HG02623 (cell line): Measurements from ENCODE around the gene ITGB4.

Experiments used
- ATAC-seq: cut with Tn5 transposase; IDR thresholded peaks from one replicate; pipeline ENCODE4 v1.9.1; 2021; ENCODE audit warnings: moderate library complexity; ENCODE audit not compliant: unreplicated experiment

ITGB4 gene

DNA sequence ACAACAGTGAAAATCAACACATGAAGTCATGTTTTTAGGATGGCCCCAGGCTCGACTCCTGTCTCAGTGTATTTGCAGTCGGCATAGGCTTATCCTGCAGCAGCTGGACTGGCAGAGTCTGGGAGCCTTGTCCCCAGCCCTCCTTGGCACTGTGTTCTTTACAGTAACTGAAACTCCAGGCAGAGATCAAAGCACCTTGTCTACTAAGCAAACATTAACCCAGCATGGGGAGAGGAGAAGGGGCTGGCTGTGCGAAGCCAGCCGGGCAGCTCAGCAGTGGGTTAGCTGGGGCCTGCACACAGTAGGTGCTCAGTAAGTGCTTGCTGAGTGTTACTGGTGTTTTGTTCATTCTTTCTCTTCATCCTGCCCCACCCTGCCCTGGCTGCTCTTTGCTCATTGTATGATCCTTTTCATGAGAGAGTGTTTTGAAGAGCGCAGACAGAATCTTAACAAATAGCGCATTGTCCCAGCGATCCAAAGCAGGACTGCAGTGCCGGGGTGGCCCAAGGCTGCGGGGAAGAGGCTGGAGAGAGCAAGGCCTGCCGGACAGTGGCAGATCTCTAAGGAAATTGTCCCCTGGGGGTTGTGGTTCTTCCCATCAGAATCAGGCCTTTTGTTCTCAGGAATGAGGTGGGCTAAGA lies 23.5 kb upstream of the ITGB4 start:
- no peak for ATAC-seq

DNA sequence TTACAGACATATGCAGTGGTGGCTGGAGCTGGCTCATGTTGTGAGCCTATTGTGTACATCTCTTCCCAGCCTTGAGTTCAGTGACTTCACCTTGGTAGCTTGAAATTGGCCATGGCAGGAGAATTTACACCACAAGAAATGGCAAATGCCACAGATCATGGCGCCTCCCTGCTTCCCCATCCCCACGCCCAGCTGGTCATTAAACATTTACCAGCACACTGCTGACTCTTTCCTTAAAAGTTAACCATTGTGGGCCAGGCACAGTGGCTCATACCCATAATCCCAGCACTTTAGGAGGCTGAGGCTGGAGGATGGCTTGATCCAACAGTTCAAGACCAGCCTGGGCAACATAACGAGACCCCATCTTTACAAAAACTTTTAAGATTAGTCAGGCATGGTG lies 22.6 kb upstream of the ITGB4 start:
- no peak for ATAC-seq

DNA sequence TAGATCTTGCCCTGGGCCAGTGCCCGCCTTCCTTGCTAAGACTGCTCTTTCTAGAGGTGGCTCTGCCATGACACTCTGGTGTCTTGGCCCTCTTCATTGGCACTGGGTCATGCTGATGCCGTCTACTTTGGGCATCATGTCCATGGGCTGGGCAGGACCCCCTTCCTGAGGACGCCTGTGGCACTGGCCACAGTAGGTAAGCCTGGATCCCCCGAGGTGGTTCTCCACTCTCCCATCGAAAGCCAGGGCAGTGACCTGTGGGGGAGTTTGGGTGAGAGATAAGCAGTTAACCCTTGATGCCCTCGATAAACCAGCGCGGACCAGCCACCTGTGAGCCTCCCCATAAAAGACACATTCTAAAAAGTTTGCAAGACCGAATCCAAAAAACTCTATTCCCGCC lies 20.0 kb upstream of the ITGB4 start:
- no peak for ATAC-seq

DNA sequence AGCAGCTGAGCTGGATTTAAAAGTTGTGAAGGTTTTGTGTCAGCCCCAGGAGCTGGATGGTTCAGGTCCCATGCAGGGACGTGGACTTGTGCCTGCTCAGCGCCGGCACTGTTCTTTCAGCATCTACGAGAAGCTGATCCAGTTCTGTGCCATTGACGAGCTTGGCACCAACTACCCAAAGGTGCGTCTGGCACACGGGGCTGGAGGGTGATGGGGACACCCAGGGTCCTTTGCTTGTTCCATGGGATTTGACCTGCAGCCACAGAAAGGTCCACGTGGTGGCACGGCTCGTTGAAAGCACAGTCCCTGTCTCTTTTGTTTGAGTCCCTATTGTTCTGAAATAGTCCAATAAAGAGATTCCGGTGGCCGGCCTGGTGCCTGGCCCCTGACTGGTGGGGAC lies 18.1 kb upstream of the ITGB4 start:
- no peak for ATAC-seq

DNA sequence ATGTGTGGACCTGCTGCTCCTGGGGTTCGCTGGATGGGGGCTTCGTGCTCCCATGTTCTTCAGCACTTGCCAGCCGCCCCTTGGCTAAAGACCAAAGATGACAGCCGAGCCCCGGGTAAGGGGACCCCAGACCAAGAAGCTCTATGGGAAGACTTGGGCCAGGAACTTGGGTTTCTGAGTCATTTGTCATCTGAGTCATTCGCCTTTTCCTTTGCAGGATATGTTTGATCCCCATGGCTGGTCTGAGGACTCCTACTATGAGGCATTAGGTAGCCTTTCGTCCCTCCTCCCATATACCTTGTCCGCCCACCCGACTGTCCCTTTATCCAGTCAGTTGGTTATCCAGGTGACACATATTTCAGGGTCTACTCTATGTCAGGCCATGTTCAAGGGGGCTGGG lies 17.7 kb upstream of the ITGB4 start:
- ATAC-seq, result no peak

DNA sequence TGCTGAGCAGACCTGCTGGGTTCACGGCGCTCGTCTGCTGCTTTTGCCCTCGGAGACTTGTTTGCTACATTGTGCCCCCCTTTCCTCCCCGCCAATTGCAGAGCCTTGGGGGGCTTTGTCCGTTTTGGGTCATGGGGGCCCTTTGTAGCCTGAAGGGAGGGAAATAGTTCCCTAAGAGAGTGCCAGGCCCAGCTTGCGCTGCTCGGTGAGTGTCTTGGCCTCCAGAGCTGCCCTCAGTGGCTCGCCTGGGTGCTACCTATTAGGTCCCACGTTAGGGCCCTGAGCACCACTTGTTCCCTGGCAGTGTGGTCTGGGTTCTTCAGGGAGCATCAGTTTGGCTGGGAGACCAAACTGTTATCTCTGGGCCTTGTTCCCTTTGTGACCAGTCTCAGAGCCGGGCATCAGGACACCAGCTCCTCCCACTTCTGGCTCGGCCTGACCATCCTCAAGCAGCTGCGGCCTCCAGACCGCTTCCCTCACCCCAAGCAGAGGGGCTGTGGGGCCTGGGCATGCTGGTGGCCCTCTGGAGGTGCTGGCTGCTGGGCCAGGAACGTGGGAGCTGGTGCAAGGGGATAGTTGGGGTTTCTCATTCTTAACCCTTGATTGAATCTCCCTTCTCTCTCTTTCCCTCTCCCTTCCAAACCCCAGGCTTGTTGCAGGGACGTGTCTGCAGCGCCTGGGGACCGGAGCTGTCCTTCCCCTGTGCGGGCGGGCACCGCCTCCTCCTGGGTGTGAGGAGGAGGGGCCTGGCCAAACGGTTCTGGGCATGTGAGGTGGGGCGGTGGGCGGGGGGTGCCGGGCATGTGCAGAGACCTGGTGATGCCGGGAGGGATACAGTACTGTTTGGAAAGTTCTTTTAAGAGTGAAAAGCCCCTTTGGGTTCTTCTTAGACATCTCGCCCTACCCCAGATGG lies 16.0 kb upstream of the ITGB4 start:
- no peak for ATAC-seq

DNA sequence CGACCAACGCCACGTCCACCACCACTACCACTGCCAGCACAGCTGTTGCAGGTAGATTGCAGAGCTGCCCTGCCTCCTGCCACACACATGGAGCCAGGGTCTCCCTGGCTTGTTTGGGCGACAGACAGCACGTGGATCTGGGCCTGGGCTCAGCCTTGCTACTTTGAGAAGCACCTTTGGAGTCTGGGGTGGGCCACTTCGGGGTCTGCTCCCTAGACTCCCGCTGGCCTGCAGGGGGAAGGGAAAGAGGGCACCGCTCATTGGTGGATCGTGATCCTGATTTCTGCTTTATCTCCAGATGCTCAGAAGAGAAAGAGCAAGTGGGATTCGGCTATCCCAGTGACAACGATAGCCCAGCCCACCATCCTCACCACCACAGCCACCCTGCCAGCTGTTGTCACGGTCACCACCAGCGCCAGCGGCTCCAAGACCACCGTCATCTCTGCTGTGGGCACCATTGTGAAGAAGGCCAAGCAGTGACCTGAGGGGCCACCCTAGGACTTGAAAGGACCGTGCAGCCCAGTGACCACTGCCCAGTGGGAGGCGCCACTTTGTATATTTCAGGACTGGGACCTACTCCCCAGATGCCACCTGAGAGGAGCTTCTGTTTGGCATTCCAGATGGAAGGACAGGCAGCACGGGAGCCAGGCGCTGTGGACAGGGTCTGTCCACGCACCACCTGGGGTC lies 15.1 kb upstream of the ITGB4 start:
- ATAC-seq, result no peak

DNA sequence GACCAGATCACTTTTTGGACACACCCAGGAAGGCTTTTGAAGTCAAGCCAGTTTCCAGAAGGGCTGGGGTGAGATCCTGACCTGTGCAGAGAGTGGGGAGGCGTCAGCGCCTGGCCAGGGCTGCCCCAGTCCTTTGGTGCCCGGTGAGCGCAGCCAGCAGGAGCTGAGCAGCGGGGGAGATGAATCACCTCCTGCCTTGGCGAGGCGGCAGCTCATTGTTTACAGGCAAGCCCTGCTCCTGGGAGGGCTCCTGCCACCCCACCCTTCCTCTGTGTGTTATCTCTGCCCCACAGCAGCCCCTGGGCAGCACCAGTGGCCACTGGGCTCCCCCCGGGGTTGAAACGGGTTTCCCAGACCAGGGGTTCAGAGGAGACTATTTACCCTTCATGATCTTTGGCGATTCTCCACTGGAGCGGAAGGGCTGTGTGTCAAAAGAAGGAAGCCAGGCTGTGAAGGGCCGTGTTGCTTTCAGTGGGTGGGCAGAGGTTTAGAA lies 14.1 kb upstream of the ITGB4 start:
- no peak for ATAC-seq

DNA sequence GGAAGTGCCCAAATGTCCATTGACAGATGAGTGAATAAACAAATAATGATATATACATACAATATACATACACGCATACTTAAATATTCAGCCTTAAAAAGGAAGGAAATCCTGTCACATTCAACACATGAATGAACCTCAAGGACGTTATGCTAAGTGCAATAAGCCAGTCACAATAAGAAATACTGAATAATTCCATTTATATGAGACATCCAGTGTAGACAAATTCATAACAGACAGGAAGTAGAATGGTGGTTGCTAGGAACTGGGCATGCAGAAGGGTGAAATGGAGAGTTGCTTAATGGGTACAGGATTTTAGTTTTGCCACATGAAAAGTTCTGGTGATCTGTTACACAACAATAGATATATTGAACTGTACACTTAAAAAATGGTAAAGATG lies 8.8 kb upstream of the ITGB4 start:
- ATAC-seq, result no peak

DNA sequence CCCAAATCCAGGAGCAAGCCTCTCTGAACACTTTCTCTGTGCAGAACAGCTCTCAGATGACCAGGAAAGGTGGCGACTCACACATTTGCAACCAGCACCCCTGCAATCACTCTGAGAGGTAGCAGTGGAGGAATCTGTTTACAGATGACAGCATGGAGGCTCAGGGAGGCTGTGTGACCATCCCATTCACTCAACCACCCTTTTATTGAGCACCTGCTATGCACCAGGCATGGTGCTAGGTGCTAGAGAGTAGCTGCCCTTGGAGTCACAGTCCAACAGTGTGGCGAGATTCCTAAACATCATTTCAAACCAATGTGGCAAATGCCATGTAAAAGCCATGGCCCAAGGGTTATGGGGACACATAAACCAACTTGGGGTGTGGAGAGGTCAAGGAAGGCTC lies 1.5 kb upstream of the ITGB4 start:
- ATAC-seq, result no peak

DNA sequence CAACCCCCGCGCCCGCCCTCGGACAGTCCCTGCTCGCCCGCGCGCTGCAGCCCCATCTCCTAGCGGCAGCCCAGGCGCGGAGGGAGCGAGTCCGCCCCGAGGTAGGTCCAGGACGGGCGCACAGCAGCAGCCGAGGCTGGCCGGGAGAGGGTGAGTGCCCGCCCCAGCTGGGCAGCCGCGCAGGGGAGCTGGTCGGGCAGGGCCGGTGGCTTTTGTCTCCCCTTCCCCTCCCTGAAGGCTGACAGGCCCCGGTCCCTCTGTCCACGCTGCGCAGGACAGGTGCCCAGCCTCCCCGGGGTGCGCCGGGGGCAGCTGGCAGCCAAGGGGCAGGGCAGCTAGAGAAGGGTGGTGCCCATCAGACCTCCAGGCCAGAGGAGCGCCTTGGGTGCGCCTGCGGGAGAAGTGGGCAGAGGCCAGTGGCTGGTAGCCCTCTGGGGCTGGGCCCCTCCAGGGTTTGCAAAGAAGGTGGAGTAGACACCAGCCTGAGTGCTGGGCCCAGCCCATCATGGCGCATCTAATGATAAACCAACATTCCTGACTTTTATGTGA lies 278 bp downstream of the ITGB4 start:
- no peak for ATAC-seq

DNA sequence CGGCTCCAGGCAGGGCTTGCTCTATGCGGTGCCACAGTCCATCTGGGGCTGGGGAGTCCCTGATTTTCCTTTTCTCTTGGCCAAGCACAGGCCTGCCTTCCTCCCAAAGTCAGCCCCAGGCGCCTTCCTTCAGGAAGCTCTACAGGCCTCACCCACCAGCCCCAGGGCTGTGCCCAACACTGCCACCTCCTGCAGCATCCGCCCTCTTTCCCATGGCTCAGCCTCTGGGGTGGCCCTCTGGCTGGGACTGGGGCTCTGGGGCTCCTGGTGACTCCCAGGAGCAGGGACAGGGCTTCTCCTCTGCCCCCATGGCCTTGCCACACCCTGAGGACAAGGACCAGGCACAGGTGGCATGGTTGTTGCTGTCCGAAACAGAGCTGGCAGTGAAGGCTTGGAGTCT lies 817 bp downstream of the ITGB4 start:
- no peak for ATAC-seq

DNA sequence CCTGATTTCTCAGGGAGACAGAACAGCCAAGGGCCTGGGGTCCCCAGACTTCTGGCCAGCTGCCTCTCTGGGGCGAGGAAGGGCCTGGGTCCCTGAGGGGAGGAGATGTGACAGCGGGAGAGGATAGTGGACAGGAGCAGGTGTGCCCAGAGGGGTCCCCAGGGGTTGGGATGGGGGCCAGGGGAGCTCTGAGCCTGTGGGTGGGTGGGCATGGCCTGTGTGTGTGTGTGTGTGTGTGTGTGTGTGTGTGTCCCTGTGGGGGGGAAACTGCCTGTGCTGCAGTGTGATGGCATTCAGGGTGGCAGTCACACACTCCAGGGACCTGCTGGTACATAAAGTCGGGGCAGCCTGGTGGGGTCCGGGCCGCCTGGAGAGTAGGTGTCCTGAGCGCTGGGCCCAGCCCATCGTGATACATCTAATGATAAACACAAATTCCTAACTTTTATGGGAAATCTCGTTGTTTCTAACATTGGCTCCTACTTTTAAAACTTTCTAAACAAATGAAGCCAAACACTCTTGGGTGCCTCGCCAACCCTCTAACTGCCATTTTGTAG lies 1.4 kb downstream of the ITGB4 start:
- ATAC-seq, result no peak

DNA sequence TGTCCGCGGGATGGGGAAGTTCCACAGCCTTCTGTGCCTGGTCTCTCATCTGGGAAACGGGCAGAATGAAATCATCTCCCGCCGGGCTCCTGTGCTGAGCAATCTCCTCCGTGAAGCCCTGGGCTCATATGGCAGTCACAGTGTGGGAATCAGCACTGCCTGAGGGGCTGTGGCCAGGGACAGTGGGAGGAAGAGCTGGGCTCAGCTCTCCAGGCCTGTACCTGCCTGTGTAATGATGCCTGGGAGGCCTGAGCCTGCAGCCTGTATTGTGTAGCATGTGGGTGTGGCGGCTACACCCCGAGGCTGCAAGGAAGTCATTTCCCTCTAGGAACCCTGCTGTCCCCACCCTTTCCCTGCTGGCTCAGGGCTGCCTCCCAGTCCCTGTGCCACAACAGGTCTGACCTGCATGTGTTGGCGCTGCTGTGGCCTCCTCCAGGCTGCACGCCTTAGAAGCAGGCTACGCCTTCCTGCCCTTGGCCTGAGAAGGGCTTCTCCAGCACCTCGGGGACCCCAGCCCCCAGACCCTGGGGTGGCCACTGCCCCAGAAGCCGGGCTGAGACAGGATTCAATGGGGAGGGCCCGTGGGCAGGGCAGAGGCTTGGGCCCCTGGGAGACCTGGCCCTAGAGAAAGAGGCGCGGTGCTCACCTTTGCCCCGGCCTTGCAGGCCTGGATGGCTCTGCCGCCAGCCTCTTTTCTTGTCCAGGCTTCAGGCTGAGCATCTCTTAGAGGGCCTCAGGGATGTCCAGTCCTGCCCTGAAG lies 2.1 kb downstream of the ITGB4 start:
- no peak for ATAC-seq

DNA sequence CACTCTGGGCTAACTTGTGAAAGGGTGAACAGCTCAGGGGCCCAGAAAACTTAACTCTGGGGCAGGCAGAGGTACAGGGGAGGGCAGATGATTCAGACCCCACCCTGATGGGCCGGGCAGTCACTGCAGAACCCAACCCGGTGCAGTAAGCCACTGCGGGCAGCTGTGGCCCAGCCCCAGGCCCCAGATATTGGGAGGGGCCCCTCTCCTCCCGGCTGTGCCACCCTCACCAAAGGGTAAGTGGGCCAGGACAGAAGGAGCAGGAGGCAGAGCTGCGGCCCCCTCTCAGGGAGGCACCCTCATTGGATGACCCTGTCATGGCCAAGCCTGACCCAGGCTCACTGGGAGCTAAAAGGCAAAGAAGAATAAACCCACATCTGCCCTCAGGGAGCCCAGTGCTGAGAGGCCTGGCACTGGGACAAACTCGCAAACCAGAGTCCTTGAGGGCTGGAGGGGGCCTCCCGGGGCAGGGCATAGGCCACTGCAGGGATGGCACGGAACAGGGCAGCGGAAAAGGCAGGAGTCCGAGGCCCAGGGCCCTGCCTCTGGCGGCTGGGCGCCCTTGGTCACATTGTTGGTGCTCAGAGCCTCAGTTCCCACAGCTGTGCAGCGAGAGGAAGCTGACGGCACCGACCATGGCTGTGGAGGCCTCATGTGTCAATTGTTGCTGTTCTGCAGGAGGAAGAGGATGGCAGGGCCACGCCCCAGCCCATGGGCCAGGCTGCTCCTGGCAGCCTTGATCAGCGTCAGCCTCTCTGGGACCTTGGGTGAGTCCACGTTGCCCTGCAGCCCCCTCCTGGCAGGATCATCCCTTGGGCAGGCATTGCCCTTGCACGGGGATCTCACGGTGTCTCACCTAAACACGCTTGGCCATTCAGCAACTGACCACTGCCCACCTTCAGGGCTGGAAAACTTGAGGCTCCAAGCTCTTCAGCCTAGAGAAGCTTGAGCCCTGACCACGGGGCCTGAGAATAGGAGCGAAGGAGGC lies 3.1 kb downstream of the ITGB4 start:
- ATAC-seq, result no peak

DNA sequence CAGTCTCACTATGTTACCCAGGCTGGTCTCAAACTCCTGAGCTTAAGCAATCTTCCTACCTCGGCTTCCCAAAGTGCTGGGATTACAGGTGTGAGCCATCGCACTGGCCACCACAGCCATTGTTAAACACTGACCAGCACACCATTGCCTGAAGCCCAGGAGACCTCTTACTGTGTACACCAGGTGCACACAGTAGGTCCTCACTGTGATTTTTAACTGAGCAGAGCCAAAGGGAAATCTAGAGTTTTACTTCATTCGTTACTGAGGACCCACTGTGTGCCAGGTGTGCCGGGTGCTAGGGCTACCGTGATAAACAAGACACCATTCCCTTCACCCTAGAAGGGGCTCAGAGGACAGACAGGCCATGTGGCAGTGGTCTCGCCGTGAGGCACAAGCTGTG lies 4.2 kb downstream of the ITGB4 start:
- no peak for ATAC-seq

DNA sequence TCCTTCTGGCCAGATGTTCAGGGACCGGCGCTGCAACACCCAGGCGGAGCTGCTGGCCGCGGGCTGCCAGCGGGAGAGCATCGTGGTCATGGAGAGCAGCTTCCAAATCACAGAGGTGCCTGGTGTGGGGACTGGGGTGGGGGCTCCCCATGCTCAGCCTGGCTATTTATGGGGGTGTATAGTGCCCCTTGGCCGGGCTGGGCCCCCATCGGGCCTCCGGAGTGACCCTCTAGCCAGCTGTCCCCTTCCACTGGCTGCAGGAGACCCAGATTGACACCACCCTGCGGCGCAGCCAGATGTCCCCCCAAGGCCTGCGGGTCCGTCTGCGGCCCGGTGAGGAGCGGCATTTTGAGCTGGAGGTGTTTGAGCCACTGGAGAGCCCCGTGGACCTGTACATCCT lies 6.1 kb downstream of the ITGB4 start:
- no peak for ATAC-seq

DNA sequence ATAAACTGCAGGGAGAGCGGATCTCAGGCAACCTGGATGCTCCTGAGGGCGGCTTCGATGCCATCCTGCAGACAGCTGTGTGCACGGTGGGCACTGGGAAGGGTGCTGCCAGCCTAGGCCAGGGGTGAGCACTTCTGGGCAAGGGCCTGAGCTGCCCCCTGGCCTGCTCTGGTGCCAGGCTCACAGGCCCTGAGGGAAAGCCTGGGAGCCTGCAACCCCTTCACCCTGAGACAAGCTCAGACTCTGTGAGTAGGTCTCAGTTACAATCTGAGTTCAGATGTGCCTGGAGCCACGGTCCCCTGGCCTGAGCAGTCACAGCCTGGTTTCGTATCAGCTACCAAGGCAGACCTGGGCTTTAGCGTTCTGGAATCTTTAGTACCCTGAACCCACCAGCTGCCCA lies 8.1 kb downstream of the ITGB4 start:
- ATAC-seq, result no peak

DNA sequence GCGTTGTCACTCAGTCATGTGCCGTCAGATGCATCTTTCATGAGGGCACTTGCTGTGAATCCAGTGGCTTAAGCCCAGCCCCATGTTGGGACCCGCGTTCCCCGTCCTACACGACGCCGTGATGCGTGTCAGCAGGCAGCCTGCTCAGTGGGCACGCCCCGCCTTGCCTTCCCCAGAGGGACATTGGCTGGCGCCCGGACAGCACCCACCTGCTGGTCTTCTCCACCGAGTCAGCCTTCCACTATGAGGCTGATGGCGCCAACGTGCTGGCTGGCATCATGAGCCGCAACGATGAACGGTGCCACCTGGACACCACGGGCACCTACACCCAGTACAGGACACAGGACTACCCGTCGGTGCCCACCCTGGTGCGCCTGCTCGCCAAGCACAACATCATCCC lies 8.8 kb downstream of the ITGB4 start:
- ATAC-seq, result no peak
